Measurements from ENCODE around the gene UNK. TPM values are rescaled to one million over a fixed set of nuclear protein-coding genes. Genes with fewer than 3 reads are reported as not detected.

UNK gene
- total and polyA plus RNA-seq, 2 donors (not counting 3 experiments of a cell fraction or from before 2014, with no cell fraction given) = 18.0 to 23.2 TPM

GRCh38 chr17:75755205-75755901 lies 29.3 kb upstream of the UNK start:
- intact Hi-C loops (cut with micrococcal nuclease) = no loop called here
- no TSS peak for BruUV-seq (replicated peaks)
- Histone ChIP-seq H3K36me3 (ENCODE audit: control insufficient read depth in 2 of 2, extremely low read depth in 1 of 2, insufficient read depth in 2 of 2, low read length in 2 of 2) (peaks cover 0 to 2% of the 10 kb centered on the region in 2 experiments), H4K20me1 (replicated peaks; ENCODE audit: control insufficient read depth, extremely low read depth, insufficient read depth, low read length) (no peaks in the 10 kb centered on the region), H3K27me3 (ENCODE audit: control insufficient read depth in 2 of 2, insufficient read depth in 2 of 2, low read length in 2 of 2) (no peaks in the 10 kb centered on the region), H2AFZ (ENCODE audit: low read depth, low read length) (no peak overlapping the region), H3K4me2 (ENCODE audit: insufficient read depth, low read length) (no peak overlapping the region), H3K9me3 (replicated peaks; ENCODE audit: control insufficient read depth, insufficient read depth, low read length) (no peaks in the 10 kb centered on the region), H3K79me2 (ENCODE audit: control insufficient read depth, insufficient read depth, low read length) (no peaks in the 10 kb centered on the region), H3K4me1 (ENCODE audit: control insufficient read depth, extremely low read depth, insufficient read depth, low read length) (no peaks in the 10 kb centered on the region), H3K4me3 (replicated peaks in 1 of 3; ENCODE audit: insufficient read depth in 1 of 3, low read depth in 1 of 3, low read length in 3 of 3) (no peak overlapping the region), H3K9me1 (replicated peaks; ENCODE audit: control insufficient read depth, extremely low read depth, insufficient read depth, low read length) (no peaks in the 10 kb centered on the region), H3K9ac (replicated peaks; ENCODE audit: extremely low read depth, insufficient read depth, low read length) (no peak overlapping the region), H3K27ac (ENCODE audit: insufficient read depth, low read depth, low read length) (no peak overlapping the region)
- POLR2A ChIA-PET = no interaction called here
- DNase-seq (ENCODE audit: low read depth, low spot score) (no peak), FAIRE-seq (no peak)
- CTCF ChIA-PET = interaction anchor here (0.8 to 1.3 kb wide), 3 partner anchors 72 to 122 kb away, joined by 3 to 5 read pairs (median 4); partner anchors contain the start of gene SMIM5
- dilution Hi-C loops (cut with MboI; ENCODE audit: extremely low pct_ligation_motif_present, low sequenced_read_pairs) = no loop called here
- TF ChIP-seq JUN (IDR thresholded peaks at IDR 0.05; ENCODE audit: borderline replicate concordance, insufficient read depth, insufficient read length, low read depth) = no peak

GRCh38 chr17:75755990-75756389 lies 28.6 kb upstream of the UNK start:
- no peak overlapping the region for H2AFZ ChIP-seq (ENCODE audit: low read depth, low read length)
- FAIRE-seq = no peak
- H3K4me3 ChIP-seq (replicated peaks in 1 of 3; ENCODE audit: insufficient read depth in 1 of 3, low read depth in 1 of 3, low read length in 3 of 3) = no peak overlapping the region
- intact Hi-C loops (cut with micrococcal nuclease) = no loop called here
- H3K9ac ChIP-seq (replicated peaks; ENCODE audit: extremely low read depth, insufficient read depth, low read length) = no peak overlapping the region
- ChIA-PET POLR2A (no interaction called here), CTCF (interaction anchor here (0.8 to 1.3 kb wide), 3 partner anchors 71 to 123 kb away, joined by 3 to 5 read pairs (median 4); partner anchors contain the start of gene SMIM5)
- H3K36me3 ChIP-seq (ENCODE audit: control insufficient read depth in 2 of 2, extremely low read depth in 1 of 2, insufficient read depth in 2 of 2, low read length in 2 of 2) = peaks cover 0 to 2% of the 10 kb centered on the region in 2 experiments
- H4K20me1 ChIP-seq (replicated peaks; ENCODE audit: control insufficient read depth, extremely low read depth, insufficient read depth, low read length) = no peaks in the 10 kb centered on the region
- H3K4me1 ChIP-seq (ENCODE audit: control insufficient read depth, extremely low read depth, insufficient read depth, low read length) = no peaks in the 10 kb centered on the region
- no peaks in the 10 kb centered on the region for H3K27me3 ChIP-seq (ENCODE audit: control insufficient read depth in 2 of 2, insufficient read depth in 2 of 2, low read length in 2 of 2)
- no peak overlapping the region for H3K4me2 ChIP-seq (ENCODE audit: insufficient read depth, low read length)
- H3K9me1 ChIP-seq (replicated peaks; ENCODE audit: control insufficient read depth, extremely low read depth, insufficient read depth, low read length) = no peaks in the 10 kb centered on the region
- no TSS peak for BruUV-seq (replicated peaks)
- no peak for DNase-seq (ENCODE audit: low read depth, low spot score)
- no peaks in the 10 kb centered on the region for H3K79me2 ChIP-seq (ENCODE audit: control insufficient read depth, insufficient read depth, low read length)
- no peak overlapping the region for H3K27ac ChIP-seq (ENCODE audit: insufficient read depth, low read depth, low read length)
- TF ChIP-seq GATA2 (IDR thresholded peaks at IDR 0.05; ENCODE audit: insufficient read depth, insufficient read length, low read depth, low read length) (no peak), POLR2A (IDR thresholded peaks at IDR 0.05; ENCODE audit: low read depth, low read length) (no peak), JUN (IDR thresholded peaks at IDR 0.05; ENCODE audit: borderline replicate concordance, insufficient read depth, insufficient read length, low read depth) (no peak), MYC (IDR thresholded peaks at IDR 0.05; ENCODE audit: low read depth, low read length) (no peak), POLR2AphosphoS5 (IDR thresholded peaks at IDR 0.05; ENCODE audit: insufficient read depth, low read depth, low read length) (no peak), MAX (IDR thresholded peaks at IDR 0.05; ENCODE audit: insufficient read depth, insufficient read length) (no peak), CTCF (IDR thresholded peaks at IDR 0.05; ENCODE audit: extremely low read depth in 1 of 2, insufficient read depth in 1 of 2, low read depth in 1 of 2, low read length in 2 of 2) (no peak)
- no peaks in the 10 kb centered on the region for H3K9me3 ChIP-seq (replicated peaks; ENCODE audit: control insufficient read depth, insufficient read depth, low read length)
- dilution Hi-C loops (cut with MboI; ENCODE audit: extremely low pct_ligation_motif_present, low sequenced_read_pairs) = no loop called here
